ENCODE results near the gene PPDPF. TPM values are rescaled to one million over a fixed set of nuclear protein-coding genes. Genes with fewer than 3 reads are reported as not detected.

The PPDPF gene
- total and polyA plus RNA-seq, 2 of the 8 experiments (the other 6 are each of a cell fraction or from before 2014, with no cell fraction given): 30.5 to 138 TPM

DNA sequence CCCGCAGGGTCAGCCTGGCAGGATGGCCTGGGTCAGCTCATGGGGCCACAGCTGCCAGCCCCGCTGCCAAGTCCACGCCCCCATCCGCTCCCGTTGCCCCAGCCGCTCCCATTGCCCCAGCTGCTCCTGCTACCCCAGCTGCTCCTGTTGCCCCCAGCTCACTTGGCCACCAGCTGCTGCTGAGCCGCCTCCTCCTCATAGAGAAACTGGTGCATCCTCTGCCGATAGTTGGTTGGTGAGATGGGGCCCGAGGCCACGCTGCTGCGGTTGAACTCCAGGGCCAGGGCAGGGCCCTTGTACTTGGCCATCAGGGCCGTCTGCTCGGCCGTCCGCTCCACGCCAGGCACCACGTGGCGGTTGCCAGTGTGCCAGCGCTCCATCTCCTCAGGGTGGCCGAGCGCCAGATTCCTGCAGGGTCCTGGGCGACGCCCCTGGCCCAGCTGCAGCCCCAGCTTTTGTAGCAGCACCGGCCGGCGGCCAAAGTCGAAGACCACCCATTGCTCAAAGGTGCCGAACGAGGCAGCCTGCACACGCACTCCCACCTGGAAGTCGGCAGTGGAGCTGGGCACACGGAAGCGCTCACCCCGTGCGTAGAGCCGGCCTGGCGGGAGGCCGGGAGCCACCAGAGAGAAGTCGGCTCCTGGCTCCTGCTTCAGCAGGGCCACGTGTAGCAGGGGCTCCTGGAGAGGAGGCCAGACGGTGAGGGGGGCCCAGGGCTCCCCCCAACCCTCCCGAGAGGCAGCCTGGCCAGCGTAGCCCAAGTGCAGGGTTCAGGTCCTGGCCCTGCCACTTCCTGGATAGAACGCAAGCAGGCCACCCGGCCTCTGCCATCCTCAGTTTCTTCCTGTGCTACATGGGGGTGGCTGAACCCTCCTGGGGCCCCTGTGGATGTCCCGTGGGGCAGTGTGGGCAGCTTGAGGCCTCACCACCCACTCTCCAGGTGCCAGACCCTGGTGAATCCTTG lies 48.7 kb downstream of the PPDPF start (continued):
- TF ChIP-seq, protein P1, sequence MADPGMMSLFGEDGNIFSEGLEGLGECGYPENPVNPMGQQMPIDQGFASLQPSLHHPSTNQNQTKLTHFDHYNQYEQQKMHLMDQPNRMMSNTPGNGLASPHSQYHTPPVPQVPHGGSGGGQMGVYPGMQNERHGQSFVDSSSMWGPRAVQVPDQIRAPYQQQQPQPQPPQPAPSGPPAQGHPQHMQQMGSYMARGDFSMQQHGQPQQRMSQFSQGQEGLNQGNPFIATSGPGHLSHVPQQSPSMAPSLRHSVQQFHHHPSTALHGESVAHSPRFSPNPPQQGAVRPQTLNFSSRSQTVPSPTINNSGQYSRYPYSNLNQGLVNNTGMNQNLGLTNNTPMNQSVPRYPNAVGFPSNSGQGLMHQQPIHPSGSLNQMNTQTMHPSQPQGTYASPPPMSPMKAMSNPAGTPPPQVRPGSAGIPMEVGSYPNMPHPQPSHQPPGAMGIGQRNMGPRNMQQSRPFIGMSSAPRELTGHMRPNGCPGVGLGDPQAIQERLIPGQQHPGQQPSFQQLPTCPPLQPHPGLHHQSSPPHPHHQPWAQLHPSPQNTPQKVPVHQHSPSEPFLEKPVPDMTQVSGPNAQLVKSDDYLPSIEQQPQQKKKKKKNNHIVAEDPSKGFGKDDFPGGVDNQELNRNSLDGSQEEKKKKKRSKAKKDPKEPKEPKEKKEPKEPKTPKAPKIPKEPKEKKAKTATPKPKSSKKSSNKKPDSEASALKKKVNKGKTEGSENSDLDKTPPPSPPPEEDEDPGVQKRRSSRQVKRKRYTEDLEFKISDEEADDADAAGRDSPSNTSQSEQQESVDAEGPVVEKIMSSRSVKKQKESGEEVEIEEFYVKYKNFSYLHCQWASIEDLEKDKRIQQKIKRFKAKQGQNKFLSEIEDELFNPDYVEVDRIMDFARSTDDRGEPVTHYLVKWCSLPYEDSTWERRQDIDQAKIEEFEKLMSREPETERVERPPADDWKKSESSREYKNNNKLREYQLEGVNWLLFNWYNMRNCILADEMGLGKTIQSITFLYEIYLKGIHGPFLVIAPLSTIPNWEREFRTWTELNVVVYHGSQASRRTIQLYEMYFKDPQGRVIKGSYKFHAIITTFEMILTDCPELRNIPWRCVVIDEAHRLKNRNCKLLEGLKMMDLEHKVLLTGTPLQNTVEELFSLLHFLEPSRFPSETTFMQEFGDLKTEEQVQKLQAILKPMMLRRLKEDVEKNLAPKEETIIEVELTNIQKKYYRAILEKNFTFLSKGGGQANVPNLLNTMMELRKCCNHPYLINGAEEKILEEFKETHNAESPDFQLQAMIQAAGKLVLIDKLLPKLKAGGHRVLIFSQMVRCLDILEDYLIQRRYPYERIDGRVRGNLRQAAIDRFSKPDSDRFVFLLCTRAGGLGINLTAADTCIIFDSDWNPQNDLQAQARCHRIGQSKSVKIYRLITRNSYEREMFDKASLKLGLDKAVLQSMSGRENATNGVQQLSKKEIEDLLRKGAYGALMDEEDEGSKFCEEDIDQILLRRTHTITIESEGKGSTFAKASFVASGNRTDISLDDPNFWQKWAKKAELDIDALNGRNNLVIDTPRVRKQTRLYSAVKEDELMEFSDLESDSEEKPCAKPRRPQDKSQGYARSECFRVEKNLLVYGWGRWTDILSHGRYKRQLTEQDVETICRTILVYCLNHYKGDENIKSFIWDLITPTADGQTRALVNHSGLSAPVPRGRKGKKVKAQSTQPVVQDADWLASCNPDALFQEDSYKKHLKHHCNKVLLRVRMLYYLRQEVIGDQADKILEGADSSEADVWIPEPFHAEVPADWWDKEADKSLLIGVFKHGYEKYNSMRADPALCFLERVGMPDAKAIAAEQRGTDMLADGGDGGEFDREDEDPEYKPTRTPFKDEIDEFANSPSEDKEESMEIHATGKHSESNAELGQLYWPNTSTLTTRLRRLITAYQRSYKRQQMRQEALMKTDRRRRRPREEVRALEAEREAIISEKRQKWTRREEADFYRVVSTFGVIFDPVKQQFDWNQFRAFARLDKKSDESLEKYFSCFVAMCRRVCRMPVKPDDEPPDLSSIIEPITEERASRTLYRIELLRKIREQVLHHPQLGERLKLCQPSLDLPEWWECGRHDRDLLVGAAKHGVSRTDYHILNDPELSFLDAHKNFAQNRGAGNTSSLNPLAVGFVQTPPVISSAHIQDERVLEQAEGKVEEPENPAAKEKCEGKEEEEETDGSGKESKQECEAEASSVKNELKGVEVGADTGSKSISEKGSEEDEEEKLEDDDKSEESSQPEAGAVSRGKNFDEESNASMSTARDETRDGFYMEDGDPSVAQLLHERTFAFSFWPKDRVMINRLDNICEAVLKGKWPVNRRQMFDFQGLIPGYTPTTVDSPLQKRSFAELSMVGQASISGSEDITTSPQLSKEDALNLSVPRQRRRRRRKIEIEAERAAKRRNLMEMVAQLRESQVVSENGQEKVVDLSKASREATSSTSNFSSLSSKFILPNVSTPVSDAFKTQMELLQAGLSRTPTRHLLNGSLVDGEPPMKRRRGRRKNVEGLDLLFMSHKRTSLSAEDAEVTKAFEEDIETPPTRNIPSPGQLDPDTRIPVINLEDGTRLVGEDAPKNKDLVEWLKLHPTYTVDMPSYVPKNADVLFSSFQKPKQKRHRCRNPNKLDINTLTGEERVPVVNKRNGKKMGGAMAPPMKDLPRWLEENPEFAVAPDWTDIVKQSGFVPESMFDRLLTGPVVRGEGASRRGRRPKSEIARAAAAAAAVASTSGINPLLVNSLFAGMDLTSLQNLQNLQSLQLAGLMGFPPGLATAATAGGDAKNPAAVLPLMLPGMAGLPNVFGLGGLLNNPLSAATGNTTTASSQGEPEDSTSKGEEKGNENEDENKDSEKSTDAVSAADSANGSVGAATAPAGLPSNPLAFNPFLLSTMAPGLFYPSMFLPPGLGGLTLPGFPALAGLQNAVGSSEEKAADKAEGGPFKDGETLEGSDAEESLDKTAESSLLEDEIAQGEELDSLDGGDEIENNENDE (IDR thresholded peaks at IDR 0.05; ENCODE audit: insufficient replicate concordance, low read length): no peak
- no peak for TF ChIP-seq POLR2AphosphoS5 (IDR thresholded peaks at IDR 0.05; ENCODE audit: low read depth, low read length)
- TF ChIP-seq, protein P2, sequence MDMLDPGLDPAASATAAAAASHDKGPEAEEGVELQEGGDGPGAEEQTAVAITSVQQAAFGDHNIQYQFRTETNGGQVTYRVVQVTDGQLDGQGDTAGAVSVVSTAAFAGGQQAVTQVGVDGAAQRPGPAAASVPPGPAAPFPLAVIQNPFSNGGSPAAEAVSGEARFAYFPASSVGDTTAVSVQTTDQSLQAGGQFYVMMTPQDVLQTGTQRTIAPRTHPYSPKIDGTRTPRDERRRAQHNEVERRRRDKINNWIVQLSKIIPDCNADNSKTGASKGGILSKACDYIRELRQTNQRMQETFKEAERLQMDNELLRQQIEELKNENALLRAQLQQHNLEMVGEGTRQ (IDR thresholded peaks at IDR 0.05; ENCODE audit: low read length): no peak
- TF ChIP-seq POU5F1 (IDR thresholded peaks at IDR 0.05; ENCODE audit: low read depth, low read length): no peak
- TF ChIP-seq KDM1A (IDR thresholded peaks at IDR 0.05; ENCODE audit: borderline replicate concordance, low read length): no peak
- no peak for TF ChIP-seq KDM5A (IDR thresholded peaks at IDR 0.05; ENCODE audit: low read length)

Data from H1 (cell line).